ENCODE measurements around the gene CCDC40.
A peak's percentile ranks its signal among the peaks of the same experiment; 100 is the strongest.

The CCDC40 gene

GRCh38 chr17:80132906-80133625, 96.6 kb downstream of the CCDC40 start:
- peaks cover 21 to 48% of the 10 kb centered on the region in 2 donors for H3K36me3 ChIP-seq (ENCODE audit: control insufficient read depth in 1 of 2, insufficient read depth in 2 of 2, low read length in 2 of 2)
- no peak overlapping the region for H3K4me3 ChIP-seq (ENCODE audit: low read depth in 1 of 2, low read length in 2 of 2)
- H3K4me1 ChIP-seq (ENCODE audit: control insufficient read depth in 1 of 2, insufficient read depth in 2 of 2, low read length in 2 of 2), result no peaks in the 10 kb centered on the region
- H3K9ac ChIP-seq (ENCODE audit: low read depth in 1 of 2, low read length in 2 of 2), result no peak overlapping the region
- no peak overlapping the region for H3K27ac ChIP-seq (ENCODE audit: low read depth, low read length)
- peaks cover 0 to 5% of the 10 kb centered on the region in 2 donors for H3K27me3 ChIP-seq (ENCODE audit: control insufficient read depth in 1 of 2, insufficient read depth in 2 of 2, low read length in 2 of 2)
- no peaks in the 10 kb centered on the region for H3K9me3 ChIP-seq (ENCODE audit: control insufficient read depth in 1 of 2, low read length in 2 of 2)

- H3K27ac ChIP-seq (ENCODE audit: low read depth, low read length), result no peak overlapping the region
- H3K4me1 ChIP-seq (ENCODE audit: control insufficient read depth in 1 of 2, insufficient read depth in 2 of 2, low read length in 2 of 2), result no peaks in the 10 kb centered on the region
- peaks cover 25 to 53% of the 10 kb centered on the region in 2 donors for H3K36me3 ChIP-seq (ENCODE audit: control insufficient read depth in 1 of 2, insufficient read depth in 2 of 2, low read length in 2 of 2)
- H3K4me3 ChIP-seq (ENCODE audit: low read depth in 1 of 2, low read length in 2 of 2), result no peak overlapping the region
- no peaks in the 10 kb centered on the region for H3K27me3 ChIP-seq (ENCODE audit: control insufficient read depth in 1 of 2, insufficient read depth in 2 of 2, low read length in 2 of 2)
- H3K9ac ChIP-seq (ENCODE audit: low read depth in 1 of 2, low read length in 2 of 2), result no peak overlapping the region
- no peaks in the 10 kb centered on the region for H3K9me3 ChIP-seq (ENCODE audit: control insufficient read depth in 1 of 2, low read length in 2 of 2)
Observed at GRCh38 chr17:80133626-80133970, 97.2 kb downstream of the CCDC40 start.

GRCh38 chr17:80137131-80137530, 100.7 kb downstream of the CCDC40 start:
- Histone ChIP-seq H3K27me3 (ENCODE audit: control insufficient read depth in 1 of 2, insufficient read depth in 2 of 2, low read length in 2 of 2) (no peaks in the 10 kb centered on the region), H3K4me3 (ENCODE audit: low read depth in 1 of 2, low read length in 2 of 2) (no peak overlapping the region), H3K9me3 (ENCODE audit: control insufficient read depth in 1 of 2, low read length in 2 of 2) (no peaks in the 10 kb centered on the region), H3K9ac (ENCODE audit: low read depth in 1 of 2, low read length in 2 of 2) (no peak overlapping the region), H3K27ac (ENCODE audit: low read depth, low read length) (no peak overlapping the region), H3K36me3 (ENCODE audit: control insufficient read depth in 1 of 2, insufficient read depth in 2 of 2, low read length in 2 of 2) (peaks cover 48 to 88% of the 10 kb centered on the region in 2 donors), H3K4me1 (ENCODE audit: control insufficient read depth in 1 of 2, insufficient read depth in 2 of 2, low read length in 2 of 2) (no peaks in the 10 kb centered on the region)

GRCh38 chr17:80138856-80139426, 102.5 kb downstream of the CCDC40 start:
- Histone ChIP-seq H3K27me3 (ENCODE audit: control insufficient read depth in 1 of 2, insufficient read depth in 2 of 2, low read length in 2 of 2) (no peaks in the 10 kb centered on the region), H3K27ac (ENCODE audit: low read depth, low read length) (no peak overlapping the region), H3K4me3 (ENCODE audit: low read depth in 1 of 2, low read length in 2 of 2) (no peak overlapping the region), H3K36me3 (ENCODE audit: control insufficient read depth in 1 of 2, insufficient read depth in 2 of 2, low read length in 2 of 2) (peaks cover 51 to 99% of the 10 kb centered on the region in 2 donors), H3K9me3 (ENCODE audit: control insufficient read depth in 1 of 2, low read length in 2 of 2) (no peaks in the 10 kb centered on the region), H3K4me1 (ENCODE audit: control insufficient read depth in 1 of 2, insufficient read depth in 2 of 2, low read length in 2 of 2) (no peaks in the 10 kb centered on the region), H3K9ac (ENCODE audit: low read depth in 1 of 2, low read length in 2 of 2) (no peak overlapping the region)

GRCh38 chr17:80141463-80142165, 105.2 kb downstream of the CCDC40 start:
- H3K27me3 ChIP-seq (ENCODE audit: control insufficient read depth in 1 of 2, insufficient read depth in 2 of 2, low read length in 2 of 2), result no peaks in the 10 kb centered on the region
- no peak overlapping the region for H3K4me3 ChIP-seq (ENCODE audit: low read depth in 1 of 2, low read length in 2 of 2)
- H3K27ac ChIP-seq (ENCODE audit: low read depth, low read length), result no peak overlapping the region
- peaks cover 48 to 77% of the 10 kb centered on the region in 2 donors for H3K36me3 ChIP-seq (ENCODE audit: control insufficient read depth in 1 of 2, insufficient read depth in 2 of 2, low read length in 2 of 2)
- H3K9me3 ChIP-seq (ENCODE audit: control insufficient read depth in 1 of 2, low read length in 2 of 2), result no peaks in the 10 kb centered on the region
- no peak overlapping the region for H3K9ac ChIP-seq (ENCODE audit: low read depth in 1 of 2, low read length in 2 of 2)
- peaks cover 17 to 19% of the 10 kb centered on the region in 2 donors for H3K4me1 ChIP-seq (ENCODE audit: control insufficient read depth in 1 of 2, insufficient read depth in 2 of 2, low read length in 2 of 2)

- H3K4me3 ChIP-seq (ENCODE audit: low read depth in 1 of 2, low read length in 2 of 2), result no peak overlapping the region
- no peaks in the 10 kb centered on the region for H3K27me3 ChIP-seq (ENCODE audit: control insufficient read depth in 1 of 2, insufficient read depth in 2 of 2, low read length in 2 of 2)
- no peak overlapping the region for H3K9ac ChIP-seq (ENCODE audit: low read depth in 1 of 2, low read length in 2 of 2)
- no peak overlapping the region for H3K27ac ChIP-seq (ENCODE audit: low read depth, low read length)
- H3K9me3 ChIP-seq (ENCODE audit: control insufficient read depth in 1 of 2, low read length in 2 of 2), result no peaks in the 10 kb centered on the region
- H3K36me3 ChIP-seq (ENCODE audit: control insufficient read depth in 1 of 2, insufficient read depth in 2 of 2, low read length in 2 of 2), result peaks cover 37 to 64% of the 10 kb centered on the region in 2 donors
- peaks cover 17 to 21% of the 10 kb centered on the region in 2 donors for H3K4me1 ChIP-seq (ENCODE audit: control insufficient read depth in 1 of 2, insufficient read depth in 2 of 2, low read length in 2 of 2)
Observed at GRCh38 chr17:80142929-80143328, 106.5 kb downstream of the CCDC40 start.

GRCh38 chr17:80145076-80146075, 108.9 kb downstream of the CCDC40 start:
- Histone ChIP-seq H3K27ac (ENCODE audit: low read depth, low read length) (no peak overlapping the region), H3K9ac (ENCODE audit: low read depth in 1 of 2, low read length in 2 of 2) (peak overlapping the region; percentile 77 to 87), H3K9me3 (ENCODE audit: control insufficient read depth in 1 of 2, low read length in 2 of 2) (no peaks in the 10 kb centered on the region), H3K4me3 (ENCODE audit: low read depth in 1 of 2, low read length in 2 of 2) (peak overlapping the region; percentile 78 to 88), H3K36me3 (ENCODE audit: control insufficient read depth in 1 of 2, insufficient read depth in 2 of 2, low read length in 2 of 2) (peaks cover 20 to 39% of the 10 kb centered on the region in 2 donors), H3K27me3 (ENCODE audit: control insufficient read depth in 1 of 2, insufficient read depth in 2 of 2, low read length in 2 of 2) (no peaks in the 10 kb centered on the region), H3K4me1 (ENCODE audit: control insufficient read depth in 1 of 2, insufficient read depth in 2 of 2, low read length in 2 of 2) (peaks cover 21 to 25% of the 10 kb centered on the region in 2 donors)

GRCh38 chr17:80146121-80147034, 109.9 kb downstream of the CCDC40 start:
- peak overlapping the region; percentile 77 to 87 for H3K9ac ChIP-seq (ENCODE audit: low read depth in 1 of 2, low read length in 2 of 2)
- H3K4me3 ChIP-seq (ENCODE audit: low read depth in 1 of 2, low read length in 2 of 2), result peak overlapping the region; percentile 78 to 88
- no peaks in the 10 kb centered on the region for H3K9me3 ChIP-seq (ENCODE audit: control insufficient read depth in 1 of 2, low read length in 2 of 2)
- peaks cover 16 to 30% of the 10 kb centered on the region in 2 donors for H3K36me3 ChIP-seq (ENCODE audit: control insufficient read depth in 1 of 2, insufficient read depth in 2 of 2, low read length in 2 of 2)
- H3K27me3 ChIP-seq (ENCODE audit: control insufficient read depth in 1 of 2, insufficient read depth in 2 of 2, low read length in 2 of 2), result no peaks in the 10 kb centered on the region
- H3K27ac ChIP-seq (ENCODE audit: low read depth, low read length), result peak overlapping the region; percentile 89
- peaks cover 21 to 25% of the 10 kb centered on the region in 2 donors for H3K4me1 ChIP-seq (ENCODE audit: control insufficient read depth in 1 of 2, insufficient read depth in 2 of 2, low read length in 2 of 2)
